BJ (cell line): ENCODE data around the gene EXOSC5. TPM values are rescaled to one million over a fixed set of nuclear protein-coding genes. Genes with fewer than 3 reads are reported as not detected.

ENCODE experiments used
- CTCF ChIA-PET: fragments of 350-600 bp; formaldehyde crosslinking; extraction: SDS; loops from one replicate; lab custom pipeline; 2021; ENCODE audit warnings: antibody characterized with exemption, inconsistent platforms; lab: Yijun Ruan, JAX
- POLR2A ChIA-PET: fragments of 300-600 bp; sonication (Branson Sonifier 250); formaldehyde crosslinking; extraction: SDS; loops from one replicate; lab custom pipeline; 2021; ENCODE audit warnings: antibody characterized with exemption; lab: Charles Lee
- DNase-seq: peaks from one replicate; pipeline ENCODE4 v3.0.0-alpha.2; 2011; ENCODE audit warnings: low read depth
- H3K27me3 ChIP-seq: 2 replicates; pipeline ENCODE4 v1.6.0; 2011; ENCODE audit warnings: low read length; ENCODE audit not compliant: control insufficient read depth, insufficient read depth
- H3K36me3 ChIP-seq: 2 replicates; pipeline ENCODE4 v1.5.1; 2011; ENCODE audit warnings: low read length; ENCODE audit not compliant: control insufficient read depth, insufficient read depth
- H3K4me3 ChIP-seq: 2 replicates; pipeline ENCODE4 v1.5.1; 2011; ENCODE audit warnings: low read depth, mild to moderate bottlenecking, control low read depth, low read length
- CTCF ChIP-seq: IDR thresholded peaks from 2 replicates; pipeline ENCODE4 v1.5.1; 2011; ENCODE audit warnings: low read depth, mild to moderate bottlenecking, control low read depth, inconsistent platforms, low read length, moderate library complexity; ENCODE audit not compliant: insufficient read depth
- polyA plus RNA-seq: library from polyadenylated mRNA; depleted of rRNA; stranded (reverse); fragments of >200 nt; gene quantifications from 2 replicates; pipeline ENCODE4 v1.2.3, GENCODE V29; 2011

EXOSC5 gene
- polyA plus RNA-seq, 1 experiment: 24.7 TPM

GRCh38 chr19:41430922-41431321, 33.8 kb upstream of the EXOSC5 start:
- no peak overlapping the region for H3K4me3 ChIP-seq
- H3K27me3 ChIP-seq: no peaks in the 10 kb centered on the region
- ChIA-PET POLR2A (no interaction called here), CTCF (interaction anchor here (1.1 to 2.1 kb wide), 4 partner anchors 109 to 229 kb away, joined by 3 to 7 read pairs (median 4); no protein-coding TSS in a partner anchor)
- H3K36me3 ChIP-seq: peaks cover 16% of the 10 kb centered on the region
- DNase-seq: no peak
- TF ChIP-seq CTCF: no peak

- TF ChIP-seq CTCF: no peak
- DNase-seq: no peak
- Histone ChIP-seq H3K27me3 (no peaks in the 10 kb centered on the region), H3K36me3 (peaks cover 21% of the 10 kb centered on the region), H3K4me3 (no peak overlapping the region; the same call in 1 of the 2 replicates)
- ChIA-PET POLR2A (interaction anchor here (0.7 kb wide), 1 partner anchor 11 kb away, joined by 4 read pairs; no protein-coding TSS in a partner anchor), CTCF (interaction anchor here (1.0 to 2.4 kb wide), 3 partner anchors 10 to 20 kb away, joined by 3 to 10 read pairs (median 6); partner anchors contain the start of gene DMAC2)
Observed at GRCh38 chr19:41428481-41428859, 31.3 kb upstream of the EXOSC5 start.

- Histone ChIP-seq H3K4me3 (peak overlapping the region; percentile 52), H3K36me3 (peaks cover 22% of the 10 kb centered on the region), H3K27me3 (no peaks in the 10 kb centered on the region)
- TF ChIP-seq CTCF: no peak
- no peak for DNase-seq
- CTCF ChIA-PET: interaction anchor here (1.0 to 2.4 kb wide), 5 partner anchors 11 to 119 kb away, joined by 5 to 10 read pairs (median 6); partner anchors contain the start of gene DMAC2
- POLR2A ChIA-PET: interaction anchor here (0.7 kb wide), 1 partner anchor 75 kb away, joined by 13 read pairs; no protein-coding TSS in a partner anchor
Observed at GRCh38 chr19:41427647-41428480, 30.7 kb upstream of the EXOSC5 start.

GRCh38 chr19:41426952-41427646, 29.9 kb upstream of the EXOSC5 start, which contains the start of gene B3GNT8:
Gene B3GNT8, minus strand, starts transcription at chr19:41427374. Its CDS starts 596 bp downstream, at chr19:41426778.
- ChIA-PET POLR2A (interaction anchor here (0.7 kb wide), 1 partner anchor 74 kb away, joined by 13 read pairs; no protein-coding TSS in a partner anchor), CTCF (interaction anchor here (0.6 to 2.4 kb wide), 6 partner anchors 9 to 168 kb away, joined by 3 to 10 read pairs (median 6); partner anchors contain the start of gene DMAC2)
- peak within 1 kb of the TSS; percentile 52 for H3K4me3 ChIP-seq
- no peak for DNase-seq
- TF ChIP-seq CTCF: no peak
- H3K36me3 ChIP-seq: peaks cover 22% of the 10 kb centered on the region
- H3K27me3 ChIP-seq: no peaks in the 10 kb centered on the region
